Measurements from ENCODE around the gene R3HCC1L. TPM values are rescaled to one million over a fixed set of nuclear protein-coding genes. Genes with fewer than 3 reads are reported as not detected.

The R3HCC1L gene
- polyA plus RNA-seq, 2 of the 4 experiments (the other 2 are of a cell fraction) = 11.0 to 15.2 TPM

- POLR2A ChIA-PET = no interaction called here
- no peak overlapping the region for H3K4me3 ChIP-seq
- FAIRE-seq = no peak
- no peak overlapping the region for H3K4me2 ChIP-seq
- DNase-seq (ENCODE audit: low read depth in 1 of 2, low spot score in 1 of 2) = no peak
- ATAC-seq = no peak
- CTCF ChIA-PET = interaction anchor here (1.2 to 2.9 kb wide), 2 partner anchors 9 to 52 kb away, joined by 3 to 10 read pairs; no protein-coding TSS in a partner anchor
- no peaks in the 10 kb centered on the region for H3K9me3 ChIP-seq
- peaks cover 6% of the 10 kb centered on the region; the same call in 2 of the 3 replicates for H3K4me1 ChIP-seq
- no peak overlapping the region for H3K27ac ChIP-seq
- TF ChIP-seq CEBPB (IDR thresholded peaks at IDR 0.05) = no peak
- no peak for TF ChIP-seq HDAC2 (IDR thresholded peaks at IDR 0.05)
- TF ChIP-seq ZNF302 (CRISPR knock-in tag; IDR thresholded peaks at IDR 0.05) = no peak
- TF ChIP-seq NFE2L2 (conservative IDR thresholded peaks at IDR 0.05; ENCODE audit: low read length) = no peak
- WGBS (ENCODE audit: missing lambda C conversion rate) = 76% methylated on average over 7 of the region's 12 CpGs
Observed at GRCh38 chr10:98257198-98257597, 122.7 kb downstream of the R3HCC1L start.

DNA sequence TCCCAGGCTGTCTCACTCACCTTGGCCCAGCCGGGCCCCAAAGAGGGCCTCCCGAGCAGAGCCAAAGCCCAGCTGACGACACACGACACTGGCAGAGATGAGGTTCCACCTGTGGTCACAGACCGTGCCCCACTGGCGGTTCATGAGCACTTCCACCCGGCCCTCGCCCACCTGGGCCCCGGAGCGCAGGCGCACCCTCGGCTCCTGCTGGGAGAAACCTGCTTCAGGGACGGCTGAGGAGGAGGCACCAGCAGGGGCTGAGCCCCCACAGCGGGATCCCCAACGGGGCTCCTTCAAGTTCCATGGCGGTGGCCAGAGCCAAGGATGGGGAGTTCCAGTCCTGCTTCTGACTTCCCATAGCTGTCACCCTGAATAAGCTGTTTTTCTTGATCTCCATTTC lies 123.5 kb downstream of the R3HCC1L start:
- Histone ChIP-seq H3K9me3 (no peaks in the 10 kb centered on the region), H3K4me3 (no peak overlapping the region), H3K27ac (no peak overlapping the region), H3K4me2 (no peak overlapping the region), H3K4me1 (peaks cover 6% of the 10 kb centered on the region; the same call in 2 of the 3 replicates)
- ATAC-seq = no peak
- 98% methylated on average over 16 of the region's 16 CpGs for WGBS (ENCODE audit: missing lambda C conversion rate)
- CTCF ChIA-PET = interaction anchor here (1.2 to 2.9 kb wide), 4 partner anchors 9 to 51 kb away, joined by 3 to 10 read pairs (median 4); partner anchors contain the start of gene LOXL4
- no peak for FAIRE-seq
- no peak for DNase-seq (ENCODE audit: low read depth in 1 of 2, low spot score in 1 of 2)
- no peak for TF ChIP-seq FOSB (CRISPR knock-in tag; IDR thresholded peaks at IDR 0.05)
- TF ChIP-seq, protein P1, sequence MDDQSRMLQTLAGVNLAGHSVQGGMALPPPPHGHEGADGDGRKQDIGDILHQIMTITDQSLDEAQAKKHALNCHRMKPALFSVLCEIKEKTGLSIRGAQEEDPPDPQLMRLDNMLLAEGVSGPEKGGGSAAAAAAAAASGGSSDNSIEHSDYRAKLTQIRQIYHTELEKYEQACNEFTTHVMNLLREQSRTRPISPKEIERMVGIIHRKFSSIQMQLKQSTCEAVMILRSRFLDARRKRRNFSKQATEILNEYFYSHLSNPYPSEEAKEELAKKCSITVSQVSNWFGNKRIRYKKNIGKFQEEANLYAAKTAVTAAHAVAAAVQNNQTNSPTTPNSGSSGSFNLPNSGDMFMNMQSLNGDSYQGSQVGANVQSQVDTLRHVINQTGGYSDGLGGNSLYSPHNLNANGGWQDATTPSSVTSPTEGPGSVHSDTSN (IDR thresholded peaks at IDR 0.05) = no peak
- TF ChIP-seq, protein P2, sequence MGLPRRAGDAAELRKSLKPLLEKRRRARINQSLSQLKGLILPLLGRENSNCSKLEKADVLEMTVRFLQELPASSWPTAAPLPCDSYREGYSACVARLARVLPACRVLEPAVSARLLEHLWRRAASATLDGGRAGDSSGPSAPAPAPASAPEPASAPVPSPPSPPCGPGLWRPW (IDR thresholded peaks at IDR 0.05) = no peak
- TF ChIP-seq JUN (IDR thresholded peaks at IDR 0.05) = no peak
- no peak for TF ChIP-seq SMC3 (IDR thresholded peaks at IDR 0.05)
- no peak for TF ChIP-seq ZNF302 (CRISPR knock-in tag; IDR thresholded peaks at IDR 0.05)
- TF ChIP-seq, protein P3, sequence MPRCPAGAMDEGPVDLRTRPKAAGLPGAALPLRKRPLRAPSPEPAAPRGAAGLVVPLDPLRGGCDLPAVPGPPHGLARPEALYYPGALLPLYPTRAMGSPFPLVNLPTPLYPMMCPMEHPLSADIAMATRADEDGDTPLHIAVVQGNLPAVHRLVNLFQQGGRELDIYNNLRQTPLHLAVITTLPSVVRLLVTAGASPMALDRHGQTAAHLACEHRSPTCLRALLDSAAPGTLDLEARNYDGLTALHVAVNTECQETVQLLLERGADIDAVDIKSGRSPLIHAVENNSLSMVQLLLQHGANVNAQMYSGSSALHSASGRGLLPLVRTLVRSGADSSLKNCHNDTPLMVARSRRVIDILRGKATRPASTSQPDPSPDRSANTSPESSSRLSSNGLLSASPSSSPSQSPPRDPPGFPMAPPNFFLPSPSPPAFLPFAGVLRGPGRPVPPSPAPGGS (IDR thresholded peaks at IDR 0.05) = no peak
- no peak for TF ChIP-seq GATA3 (IDR thresholded peaks at IDR 0.05; ENCODE audit: borderline replicate concordance)
- no peak for TF ChIP-seq CTCF (IDR thresholded peaks at IDR 0.05)
- TF ChIP-seq HOXB5 (CRISPR knock-in tag; IDR thresholded peaks at IDR 0.05) = no peak
- TF ChIP-seq HOXA7 (CRISPR knock-in tag; IDR thresholded peaks at IDR 0.05) = no peak
- TF ChIP-seq MAZ (IDR thresholded peaks at IDR 0.05; ENCODE audit: borderline replicate concordance, low read depth, low read length) = no peak
- no peak for TF ChIP-seq NR3C1 (IDR thresholded peaks at IDR 0.05)
- no peak for TF ChIP-seq PHF8 (IDR thresholded peaks at IDR 0.05; ENCODE audit: borderline replicate concordance, low read depth)
- TF ChIP-seq EHF (CRISPR knock-in tag; IDR thresholded peaks at IDR 0.05) = no peak
- TF ChIP-seq MAFK (IDR thresholded peaks at IDR 0.05; ENCODE audit: partially characterized antibody) = no peak
- POLR2A ChIA-PET = no interaction called here

DNA sequence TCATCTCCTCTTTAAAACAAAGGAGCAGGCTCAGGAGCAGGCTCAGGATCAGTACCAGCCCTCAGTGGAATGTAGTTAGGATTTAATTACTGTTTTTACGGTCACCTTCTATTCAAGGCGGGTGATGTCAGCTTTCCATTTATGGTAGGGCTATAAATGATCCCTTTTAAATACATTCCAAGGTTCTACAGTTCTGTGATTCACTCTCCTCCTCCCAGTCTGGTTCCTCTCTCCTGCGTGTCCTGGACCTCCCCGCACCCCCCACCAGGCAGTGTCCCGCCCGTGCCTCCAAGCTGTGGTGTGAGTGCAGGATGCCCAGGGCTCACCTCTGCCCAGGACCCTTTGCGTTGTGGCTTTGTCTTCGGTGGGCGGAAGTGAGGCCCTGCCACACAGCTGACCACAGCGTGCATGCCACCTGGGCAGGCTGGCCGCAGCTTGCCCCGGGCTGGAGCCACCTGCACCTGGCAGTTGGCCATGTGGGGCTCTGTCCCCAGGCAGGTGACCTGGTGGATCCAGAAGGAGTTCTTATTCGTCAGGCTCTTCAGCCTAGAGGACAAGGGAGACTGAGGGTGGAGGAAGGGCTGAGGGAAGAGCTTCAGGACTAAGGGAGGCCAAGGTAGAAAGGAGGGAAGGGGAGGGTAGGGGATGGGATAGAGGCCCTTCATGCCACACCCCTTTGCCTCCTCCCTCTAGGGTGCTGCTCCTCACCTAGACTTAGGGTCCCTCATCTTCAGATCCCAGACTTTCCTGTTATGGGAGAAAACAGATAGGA lies 124.4 kb downstream of the R3HCC1L start:
- TF ChIP-seq CHD2 (IDR thresholded peaks at IDR 0.05; ENCODE audit: low read length, partially characterized antibody) = no peak
- Histone ChIP-seq H3K4me2 (no peak overlapping the region), H3K9me3 (no peaks in the 10 kb centered on the region), H3K4me1 (peaks cover 6% of the 10 kb centered on the region; the same call in 2 of the 3 replicates), H3K27ac (no peak overlapping the region), H3K4me3 (no peak overlapping the region)
- CTCF ChIA-PET = interaction anchor here (0.8 to 2.9 kb wide), 4 partner anchors 9 to 50 kb away, joined by 3 to 10 read pairs (median 4); partner anchors contain the start of gene LOXL4
- POLR2A ChIA-PET = no interaction called here
- DNase-seq (ENCODE audit: low read depth in 1 of 2, low spot score in 1 of 2) (no peak), FAIRE-seq (no peak), ATAC-seq (no peak)
- WGBS (ENCODE audit: missing lambda C conversion rate) = 86% methylated on average over 8 of the region's 13 CpGs
